ENCODE results near the gene KCNJ6.

The KCNJ6 gene

GRCh38 chr21:37769656-37770055, 146.6 kb downstream of the KCNJ6 start:
- TF ChIP-seq EZH2phosphoT487 (conservative IDR thresholded peaks at IDR 0.05; ENCODE audit: low read length) (no peak), CTCF (IDR thresholded peaks at IDR 0.05; ENCODE audit: insufficient read depth, low read length, poor library complexity, severe bottlenecking) (no peak)
- H2AFZ ChIP-seq (ENCODE audit: low read depth, low read length, severe bottlenecking), result no peak overlapping the region
- no peaks in the 10 kb centered on the region for H3K36me3 ChIP-seq (ENCODE audit: low read length)
- 0 out of 2 replicates have a peak, but pooled peaks cover 6% of the 10 kb centered on the region for H3K9me3 ChIP-seq (ENCODE audit: insufficient read depth, low read length)
- H3K79me2 ChIP-seq (ENCODE audit: insufficient read depth, low read length), result no peaks in the 10 kb centered on the region
- no peaks in the 10 kb centered on the region for H3F3A ChIP-seq (ENCODE audit: insufficient read depth)
- H3K4me3 ChIP-seq (ENCODE audit: insufficient read depth, low read length, poor library complexity, severe bottlenecking), result no peak overlapping the region
- no peak overlapping the region for H3K9ac ChIP-seq (ENCODE audit: low read length)
- H3K9me2 ChIP-seq (replicated peaks; ENCODE audit: insufficient read depth, low read length), result no peaks in the 10 kb centered on the region
- H3K27ac ChIP-seq (ENCODE audit: low read depth, low read length), result no peak overlapping the region
- H3K27me3 ChIP-seq (ENCODE audit: low read length), result no peaks in the 10 kb centered on the region
- no peaks in the 10 kb centered on the region for H4K20me1 ChIP-seq (ENCODE audit: low read depth, low read length)
- no peak overlapping the region for H3K4me2 ChIP-seq (ENCODE audit: low read depth, low read length, poor library complexity, severe bottlenecking)

- no peak overlapping the region for H3K9ac ChIP-seq (ENCODE audit: low read length)
- TF ChIP-seq EZH2phosphoT487 (conservative IDR thresholded peaks at IDR 0.05; ENCODE audit: low read length) (no peak), CTCF (IDR thresholded peaks at IDR 0.05; ENCODE audit: insufficient read depth, low read length, poor library complexity, severe bottlenecking) (no peak)
- no peaks in the 10 kb centered on the region for H3K79me2 ChIP-seq (ENCODE audit: insufficient read depth, low read length)
- H2AFZ ChIP-seq (ENCODE audit: low read depth, low read length, severe bottlenecking), result no peak overlapping the region
- no peaks in the 10 kb centered on the region for H3K36me3 ChIP-seq (ENCODE audit: low read length)
- H3K27me3 ChIP-seq (ENCODE audit: low read length), result no peaks in the 10 kb centered on the region
- H3K9me3 ChIP-seq (ENCODE audit: insufficient read depth, low read length), result 0 out of 2 replicates have a peak, but pooled peaks cover 6% of the 10 kb centered on the region
- H4K20me1 ChIP-seq (ENCODE audit: low read depth, low read length), result no peaks in the 10 kb centered on the region
- H3K4me3 ChIP-seq (ENCODE audit: insufficient read depth, low read length, poor library complexity, severe bottlenecking), result no peak overlapping the region
- H3K4me2 ChIP-seq (ENCODE audit: low read depth, low read length, poor library complexity, severe bottlenecking), result no peak overlapping the region
- H3K27ac ChIP-seq (ENCODE audit: low read depth, low read length), result no peak overlapping the region
- no peaks in the 10 kb centered on the region for H3F3A ChIP-seq (ENCODE audit: insufficient read depth)
- H3K9me2 ChIP-seq (replicated peaks; ENCODE audit: insufficient read depth, low read length), result no peaks in the 10 kb centered on the region
These were observed 148.3 kb downstream of the KCNJ6 start for GRCh38 chr21:37767984-37768383.

- no peak overlapping the region for H3K4me3 ChIP-seq (ENCODE audit: insufficient read depth, low read length, poor library complexity, severe bottlenecking)
- H3K9ac ChIP-seq (ENCODE audit: low read length), result no peak overlapping the region
- no peaks in the 10 kb centered on the region for H4K20me1 ChIP-seq (ENCODE audit: low read depth, low read length)
- H3K36me3 ChIP-seq (ENCODE audit: low read length), result no peaks in the 10 kb centered on the region
- TF ChIP-seq CTCF (IDR thresholded peaks at IDR 0.05; ENCODE audit: insufficient read depth, low read length, poor library complexity, severe bottlenecking), result no peak
- no peak for TF ChIP-seq EZH2phosphoT487 (conservative IDR thresholded peaks at IDR 0.05; ENCODE audit: low read length)
- 0 out of 2 replicates have a peak, but pooled peaks cover 6% of the 10 kb centered on the region for H3K9me3 ChIP-seq (ENCODE audit: insufficient read depth, low read length)
- no peak overlapping the region for H2AFZ ChIP-seq (ENCODE audit: low read depth, low read length, severe bottlenecking)
- no peaks in the 10 kb centered on the region for H3K9me2 ChIP-seq (replicated peaks; ENCODE audit: insufficient read depth, low read length)
- no peak overlapping the region for H3K27ac ChIP-seq (ENCODE audit: low read depth, low read length)
- no peak overlapping the region for H3K4me2 ChIP-seq (ENCODE audit: low read depth, low read length, poor library complexity, severe bottlenecking)
- no peaks in the 10 kb centered on the region for H3K27me3 ChIP-seq (ENCODE audit: low read length)
- H3K79me2 ChIP-seq (ENCODE audit: insufficient read depth, low read length), result no peaks in the 10 kb centered on the region
- no peaks in the 10 kb centered on the region for H3F3A ChIP-seq (ENCODE audit: insufficient read depth)
These were observed 150.1 kb downstream of the KCNJ6 start for GRCh38 chr21:37766129-37766528.

Measured in SU-DHL-6 (cell line).